Glutamatergic neuron (in vitro differentiated cells): ENCODE measurements around the gene UBR4. TPM values are rescaled to one million over a fixed set of nuclear protein-coding genes. Genes with fewer than 3 reads are reported as not detected.

Experiments
- DNase-seq: peaks from one replicate; pipeline ENCODE4 v3.0.0; 2022
- H3K27ac Mint-ChIP-seq: one replicate; pipeline ENCODE4 v1.8.0; 2020; ENCODE audit warnings: mild to moderate bottlenecking, mixed read lengths, inconsistent platforms; ENCODE audit not compliant: unreplicated experiment
- H3K27me3 Mint-ChIP-seq: one replicate; pipeline ENCODE4 v1.8.0; 2020; ENCODE audit warnings: mild to moderate bottlenecking, moderate library complexity, mixed read lengths, inconsistent platforms; ENCODE audit not compliant: unreplicated experiment
- H3K36me3 Mint-ChIP-seq: one replicate; pipeline ENCODE4 v1.8.0; 2020; ENCODE audit warnings: mild to moderate bottlenecking, mixed read lengths, inconsistent platforms; ENCODE audit not compliant: unreplicated experiment
- H3K4me1 Mint-ChIP-seq: one replicate; pipeline ENCODE4 v1.8.0; 2020; ENCODE audit warnings: mild to moderate bottlenecking, low read depth, mixed read lengths, inconsistent platforms; ENCODE audit not compliant: unreplicated experiment
- H3K4me3 Mint-ChIP-seq: one replicate; pipeline ENCODE4 v1.8.0; 2020; ENCODE audit warnings: mild to moderate bottlenecking, mixed read lengths, inconsistent platforms; ENCODE audit not compliant: unreplicated experiment
- H3K9me3 Mint-ChIP-seq: one replicate; pipeline ENCODE4 v1.8.0; 2020; ENCODE audit warnings: mild to moderate bottlenecking, moderate library complexity, mixed read lengths, inconsistent platforms; ENCODE audit not compliant: unreplicated experiment
- CTCF ChIP-seq: fragments of 200-600 bp; sonication (generic); IDR thresholded peaks from one replicate; pipeline ENCODE4 v1.5.0; 2021; ENCODE audit not compliant: partially characterized antibody, unreplicated experiment
- total RNA-seq: library from RNA; stranded (reverse); fragmentation: NEBNext Ultra II Directional; extraction: Animal tissue kit (Norgen Biotek cat#: 25700); gene quantifications from one replicate; pipeline ENCODE4 v1.2.1, GENCODE V29; 2021; ENCODE audit not compliant: unreplicated experiment

Gene UBR4
- total RNA-seq, 1 donor from 2014 or later, result 176 TPM

GRCh38 chr1:19062258-19063029, 147.6 kb downstream of the UBR4 start:
- no peak overlapping the region for H3K4me3 Mint-ChIP-seq
- DNase-seq, result no peak
- peaks cover 3% of the 10 kb centered on the region for H3K4me1 Mint-ChIP-seq
- TF ChIP-seq CTCF, result no peak
- H3K36me3 Mint-ChIP-seq, result peaks cover 6% of the 10 kb centered on the region
- no peak overlapping the region for H3K27ac Mint-ChIP-seq
- peaks cover 10% of the 10 kb centered on the region for H3K27me3 Mint-ChIP-seq
- peaks cover 3% of the 10 kb centered on the region for H3K9me3 Mint-ChIP-seq

GRCh38 chr1:19061798-19062197, 148.3 kb downstream of the UBR4 start:
- TF ChIP-seq CTCF, result no peak
- H3K4me1 Mint-ChIP-seq, result peaks cover 3% of the 10 kb centered on the region
- DNase-seq, result no peak
- peaks cover 6% of the 10 kb centered on the region for H3K36me3 Mint-ChIP-seq
- H3K27me3 Mint-ChIP-seq, result peaks cover 14% of the 10 kb centered on the region
- H3K27ac Mint-ChIP-seq, result no peak overlapping the region
- H3K9me3 Mint-ChIP-seq, result peaks cover 5% of the 10 kb centered on the region
- no peak overlapping the region for H3K4me3 Mint-ChIP-seq

- Mint-ChIP-seq H3K4me1 (peaks cover 3% of the 10 kb centered on the region), H3K27ac (peak overlapping the region; percentile 13), H3K36me3 (peaks cover 6% of the 10 kb centered on the region), H3K4me3 (no peak overlapping the region), H3K27me3 (peaks cover 14% of the 10 kb centered on the region), H3K9me3 (peaks cover 5% of the 10 kb centered on the region)
- TF ChIP-seq CTCF, result no peak
- DNase-seq, result no peak
These were observed 148.7 kb downstream of the UBR4 start for GRCh38 chr1:19061343-19061742.

- no peak overlapping the region for H3K27ac Mint-ChIP-seq
- H3K9me3 Mint-ChIP-seq, result peaks cover 5% of the 10 kb centered on the region
- no peak for TF ChIP-seq CTCF
- H3K36me3 Mint-ChIP-seq, result peaks cover 6% of the 10 kb centered on the region
- peaks cover 3% of the 10 kb centered on the region for H3K4me1 Mint-ChIP-seq
- no peak for DNase-seq
- peaks cover 14% of the 10 kb centered on the region for H3K27me3 Mint-ChIP-seq
- no peak overlapping the region for H3K4me3 Mint-ChIP-seq
These were observed 150.3 kb downstream of the UBR4 start for GRCh38 chr1:19059773-19060172.

- Mint-ChIP-seq H3K36me3 (peaks cover 6% of the 10 kb centered on the region), H3K27me3 (peaks cover 14% of the 10 kb centered on the region), H3K27ac (no peak overlapping the region), H3K9me3 (peaks cover 5% of the 10 kb centered on the region), H3K4me1 (peaks cover 3% of the 10 kb centered on the region), H3K4me3 (no peak overlapping the region)
- no peak for DNase-seq
- no peak for TF ChIP-seq CTCF
These were observed 151.6 kb downstream of the UBR4 start for GRCh38 chr1:19058476-19058797.
